Nephron (organoid): Measurements from ENCODE around the gene IQSEC1.

Source experiments
- H3K27ac Mint-ChIP-seq, 3 experiments: 2 replicates each; pipeline ENCODE4 v1.8.0; 2020; ENCODE audit warnings: mixed read lengths in 3 of 3, mild to moderate bottlenecking in 2 of 3, moderate library complexity in 1 of 3
- H3K27me3 Mint-ChIP-seq: 2 replicates; pipeline ENCODE4 v1.8.0; 2021; ENCODE audit warnings: low read depth, mild to moderate bottlenecking, moderate library complexity, mixed read lengths
- H3K36me3 Mint-ChIP-seq: 2 replicates; pipeline ENCODE4 v1.8.0; 2020; ENCODE audit warnings: low read depth, mixed read lengths
- H3K4me1 Mint-ChIP-seq: 2 replicates; pipeline ENCODE4 v1.8.0; 2020; ENCODE audit warnings: mixed read lengths
- H3K4me3 Mint-ChIP-seq, 3 experiments: 2 replicates each; pipeline ENCODE4 v1.8.0; 2020; ENCODE audit warnings: mild to moderate bottlenecking in 3 of 3, mixed read lengths in 3 of 3, moderate library complexity in 2 of 3
- H3K9me3 Mint-ChIP-seq: 2 replicates; pipeline ENCODE4 v1.8.0; 2020; ENCODE audit warnings: mixed read lengths
- TF ChIP-seq, protein P1 (sequence below), 3 experiments: fragments of 200-600 bp; sonication (generic); IDR thresholded peaks; one replicate each; pipeline ENCODE4 v1.5.0; 2021; ENCODE audit warnings: antibody characterized with exemption in 3 of 3; ENCODE audit not compliant: unreplicated experiment in 3 of 3

Gene IQSEC1

DNA sequence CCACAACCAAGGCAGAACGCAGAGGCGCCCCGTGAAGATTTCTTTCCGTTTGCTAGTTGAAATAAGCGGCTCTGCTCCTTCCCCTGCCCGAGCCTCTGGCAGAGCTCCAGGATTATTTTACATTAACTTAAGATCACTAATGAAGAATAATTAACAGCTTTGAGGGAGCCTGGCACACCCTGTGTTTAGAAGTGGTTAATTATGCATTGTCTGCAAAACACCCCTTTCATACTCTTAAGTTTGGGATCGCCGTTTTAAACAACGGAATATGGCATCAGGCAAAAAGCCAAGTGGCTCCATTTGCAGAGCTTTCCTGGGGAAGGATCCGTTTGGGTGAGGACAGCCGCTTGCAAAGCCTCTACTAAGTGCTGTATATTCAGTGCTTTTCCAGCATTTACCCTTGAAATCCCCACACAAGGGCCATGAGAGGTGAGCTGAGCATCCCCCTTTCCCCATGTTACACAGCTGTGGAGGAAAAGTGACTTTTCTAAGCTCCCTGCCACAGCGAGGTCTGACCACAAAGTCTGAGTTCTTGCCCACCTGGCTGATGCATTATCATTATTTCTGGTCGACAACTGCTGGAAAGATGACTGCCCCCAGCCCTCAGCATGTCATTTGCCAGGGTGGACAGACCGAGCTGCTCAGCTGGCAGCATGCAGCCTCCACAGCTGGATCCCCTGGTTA is 33.9 kb downstream of the IQSEC1 start:
- no peaks in the 10 kb centered on the region for H3K9me3 Mint-ChIP-seq
- no peak overlapping the region for H3K4me3 Mint-ChIP-seq
- TF ChIP-seq, protein P1, sequence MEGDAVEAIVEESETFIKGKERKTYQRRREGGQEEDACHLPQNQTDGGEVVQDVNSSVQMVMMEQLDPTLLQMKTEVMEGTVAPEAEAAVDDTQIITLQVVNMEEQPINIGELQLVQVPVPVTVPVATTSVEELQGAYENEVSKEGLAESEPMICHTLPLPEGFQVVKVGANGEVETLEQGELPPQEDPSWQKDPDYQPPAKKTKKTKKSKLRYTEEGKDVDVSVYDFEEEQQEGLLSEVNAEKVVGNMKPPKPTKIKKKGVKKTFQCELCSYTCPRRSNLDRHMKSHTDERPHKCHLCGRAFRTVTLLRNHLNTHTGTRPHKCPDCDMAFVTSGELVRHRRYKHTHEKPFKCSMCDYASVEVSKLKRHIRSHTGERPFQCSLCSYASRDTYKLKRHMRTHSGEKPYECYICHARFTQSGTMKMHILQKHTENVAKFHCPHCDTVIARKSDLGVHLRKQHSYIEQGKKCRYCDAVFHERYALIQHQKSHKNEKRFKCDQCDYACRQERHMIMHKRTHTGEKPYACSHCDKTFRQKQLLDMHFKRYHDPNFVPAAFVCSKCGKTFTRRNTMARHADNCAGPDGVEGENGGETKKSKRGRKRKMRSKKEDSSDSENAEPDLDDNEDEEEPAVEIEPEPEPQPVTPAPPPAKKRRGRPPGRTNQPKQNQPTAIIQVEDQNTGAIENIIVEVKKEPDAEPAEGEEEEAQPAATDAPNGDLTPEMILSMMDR (IDR thresholded peaks at IDR 0.05; ENCODE audit: unreplicated experiment in 3 of 3): no peak

DNA sequence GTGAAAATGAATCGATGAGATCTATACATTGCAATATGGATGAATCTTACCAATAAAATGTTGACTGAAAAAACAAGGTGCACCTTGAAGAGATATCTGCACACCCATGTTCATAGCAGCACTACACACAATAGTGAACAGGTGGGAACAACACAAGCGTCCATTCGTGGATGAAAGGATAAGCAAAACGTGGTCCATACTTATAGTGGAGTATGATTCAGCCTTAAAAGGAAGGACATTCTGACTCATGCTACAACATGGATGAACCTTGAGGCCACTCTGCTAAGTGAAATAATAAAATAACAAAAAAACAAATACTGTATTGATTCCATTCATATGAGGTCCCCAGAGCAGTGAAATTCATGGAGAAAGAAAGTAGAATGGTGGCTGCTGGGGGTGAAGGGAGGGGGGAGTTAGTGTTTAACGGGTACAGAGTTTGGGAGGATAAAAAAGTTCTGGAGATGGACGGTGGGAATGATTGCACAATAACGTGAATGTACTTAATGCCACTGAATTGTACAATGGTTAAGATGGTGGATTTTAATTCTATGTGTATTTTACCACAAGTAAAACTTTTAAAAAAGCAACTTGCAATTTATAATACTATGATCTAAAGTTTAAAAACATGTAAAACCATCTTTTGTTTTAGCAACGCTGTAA is 35.6 kb downstream of the IQSEC1 start:
- H3K27ac Mint-ChIP-seq: no peak overlapping the region
- peaks cover 26% of the 10 kb centered on the region for H3K4me1 Mint-ChIP-seq
- no peaks in the 10 kb centered on the region for H3K36me3 Mint-ChIP-seq
- H3K27me3 Mint-ChIP-seq: peaks cover 28% of the 10 kb centered on the region
- H3K9me3 Mint-ChIP-seq: no peaks in the 10 kb centered on the region
- TF ChIP-seq, protein P1 (IDR thresholded peaks at IDR 0.05; ENCODE audit: unreplicated experiment in 3 of 3): no peak
- no peak overlapping the region for H3K4me3 Mint-ChIP-seq

More for the DNA sequence above, 33.9 kb downstream of the IQSEC1 start:
- H3K27me3 Mint-ChIP-seq: peaks cover 35% of the 10 kb centered on the region
- H3K4me1 Mint-ChIP-seq: peaks cover 32% of the 10 kb centered on the region
- no peaks in the 10 kb centered on the region for H3K36me3 Mint-ChIP-seq
- no peak overlapping the region for H3K27ac Mint-ChIP-seq

DNA sequence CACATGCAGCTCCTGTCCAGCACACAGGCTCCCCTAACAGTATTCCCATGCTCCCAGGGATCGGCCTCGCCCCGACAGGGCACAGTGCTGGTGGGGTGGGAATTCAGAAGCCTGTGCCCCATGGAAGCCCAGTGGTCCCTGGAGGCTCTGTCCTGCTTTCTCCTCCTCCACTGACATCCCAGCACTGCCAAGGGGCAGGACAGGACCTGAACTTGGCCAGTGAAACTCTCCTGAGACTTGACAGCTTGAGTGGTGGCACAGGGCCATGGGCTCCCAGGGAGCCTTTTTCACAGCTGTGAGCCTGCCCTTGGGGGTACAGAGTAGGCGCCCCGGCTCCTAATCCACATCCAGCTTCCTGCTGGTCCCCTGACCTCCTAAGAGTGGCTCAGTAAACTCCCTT is 38.4 kb downstream of the IQSEC1 start:
- Mint-ChIP-seq H3K4me3 (no peak overlapping the region), H3K36me3 (no peaks in the 10 kb centered on the region), H3K27ac (no peak overlapping the region), H3K4me1 (peaks cover 6% of the 10 kb centered on the region), H3K27me3 (peaks cover 28% of the 10 kb centered on the region), H3K9me3 (no peaks in the 10 kb centered on the region)
- TF ChIP-seq, protein P1 (IDR thresholded peaks at IDR 0.05; ENCODE audit: unreplicated experiment in 3 of 3): no peak

DNA sequence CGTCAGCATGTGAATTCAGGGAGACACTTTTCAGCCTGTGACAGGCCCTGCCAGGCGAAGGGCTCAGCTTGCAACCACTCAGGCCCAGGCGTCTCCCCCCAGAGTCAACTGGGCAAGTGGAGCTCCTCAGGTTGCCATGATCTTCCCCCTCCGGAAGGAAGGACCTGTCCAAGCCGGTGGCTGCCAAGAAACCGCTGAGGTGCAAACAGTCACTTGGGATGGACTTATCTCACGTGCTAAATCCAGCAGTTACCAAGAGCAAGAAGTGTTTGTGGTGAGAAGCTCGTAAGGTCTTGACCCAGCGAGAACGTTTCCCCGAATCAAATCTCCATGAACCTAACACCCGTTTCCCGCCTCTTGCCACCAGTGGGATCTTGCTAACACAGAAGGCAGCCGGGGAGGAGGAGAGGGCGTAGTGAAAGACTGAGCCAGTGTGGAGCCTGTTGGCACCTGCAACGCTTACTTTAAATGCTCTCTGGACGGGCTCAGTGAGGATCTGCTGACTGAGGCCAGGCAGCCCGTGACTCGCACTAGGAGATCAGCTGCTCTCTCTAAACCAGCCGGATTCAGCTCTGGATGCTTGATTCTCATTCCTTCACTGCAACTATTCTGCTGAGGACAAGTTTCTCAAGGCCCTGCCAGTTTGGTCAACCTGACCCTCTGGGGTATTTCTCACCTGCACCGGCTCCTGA is 39.0 kb downstream of the IQSEC1 start:
- peaks cover 5% of the 10 kb centered on the region for H3K4me1 Mint-ChIP-seq
- no peaks in the 10 kb centered on the region for H3K36me3 Mint-ChIP-seq
- H3K27ac Mint-ChIP-seq: no peak overlapping the region
- TF ChIP-seq, protein P1 (IDR thresholded peaks at IDR 0.05; ENCODE audit: unreplicated experiment in 3 of 3): no peak
- no peak overlapping the region for H3K4me3 Mint-ChIP-seq
- H3K27me3 Mint-ChIP-seq: peaks cover 25% of the 10 kb centered on the region
- no peaks in the 10 kb centered on the region for H3K9me3 Mint-ChIP-seq

DNA sequence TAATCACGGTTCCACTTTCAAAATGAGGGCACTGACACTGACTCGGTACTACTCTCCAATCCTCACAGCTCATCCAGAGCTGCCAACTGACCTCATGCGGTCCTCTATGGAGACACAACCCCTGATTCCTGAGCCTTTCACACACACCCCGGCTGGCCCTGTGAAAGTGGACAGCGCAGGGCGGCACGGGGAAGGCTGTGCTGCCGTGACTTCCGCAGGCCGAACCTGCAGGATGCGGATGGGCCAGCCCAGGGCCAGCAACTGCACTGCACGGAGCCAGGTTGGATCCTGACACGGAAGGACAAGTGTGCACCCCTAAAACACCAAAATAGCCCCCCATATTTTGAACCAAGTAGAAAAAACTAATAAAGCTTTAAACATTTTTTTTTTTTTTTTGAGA is 41.0 kb downstream of the IQSEC1 start:
- peaks cover 10% of the 10 kb centered on the region for H3K4me1 Mint-ChIP-seq
- no peaks in the 10 kb centered on the region for H3K36me3 Mint-ChIP-seq
- TF ChIP-seq, protein P1 (IDR thresholded peaks at IDR 0.05; ENCODE audit: unreplicated experiment in 3 of 3): no peak
- H3K9me3 Mint-ChIP-seq: no peaks in the 10 kb centered on the region
- no peak overlapping the region for H3K4me3 Mint-ChIP-seq
- H3K27ac Mint-ChIP-seq: no peak overlapping the region
- peaks cover 21% of the 10 kb centered on the region for H3K27me3 Mint-ChIP-seq
